Stimulated activated CD4-positive, alpha-beta T cell treated with anti-CD3 and anti-CD28 coated beads, Interleukin-15, amount 100 ng/mL, for 24 hours (primary cell): ENCODE measurements around the gene USP24.
"Not testable (repeated sequence)": the region's sequence is repeated elsewhere in the genome, so short reads cannot be mapped to it uniquely, and the experiment has no call there.

Source experiments
- DNase-seq: peaks from one replicate; pipeline ENCODE4 v3.0.0-alpha.2; 2020

Gene USP24

DNA sequence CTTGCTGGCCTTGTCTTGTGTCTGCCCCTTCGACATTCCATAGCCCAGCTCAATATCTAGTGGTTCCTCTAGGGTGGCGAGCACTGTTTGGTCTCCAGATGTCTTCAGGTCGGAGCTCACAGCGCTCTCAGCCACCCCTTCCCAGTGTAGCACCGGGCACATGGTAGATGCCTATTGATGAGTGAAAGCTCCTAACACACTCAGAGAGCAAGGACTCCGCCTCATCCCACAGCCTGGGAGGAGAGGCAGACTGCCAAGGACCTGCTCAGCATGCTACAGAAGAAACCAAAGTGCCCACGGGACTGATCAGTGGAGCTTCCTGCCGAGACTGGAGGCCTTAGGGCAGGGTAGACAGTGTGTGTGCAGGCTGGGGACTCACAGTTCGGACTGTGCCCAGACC is 164.9 kb downstream of the USP24 start:
- DNase-seq, result no peak

DNA sequence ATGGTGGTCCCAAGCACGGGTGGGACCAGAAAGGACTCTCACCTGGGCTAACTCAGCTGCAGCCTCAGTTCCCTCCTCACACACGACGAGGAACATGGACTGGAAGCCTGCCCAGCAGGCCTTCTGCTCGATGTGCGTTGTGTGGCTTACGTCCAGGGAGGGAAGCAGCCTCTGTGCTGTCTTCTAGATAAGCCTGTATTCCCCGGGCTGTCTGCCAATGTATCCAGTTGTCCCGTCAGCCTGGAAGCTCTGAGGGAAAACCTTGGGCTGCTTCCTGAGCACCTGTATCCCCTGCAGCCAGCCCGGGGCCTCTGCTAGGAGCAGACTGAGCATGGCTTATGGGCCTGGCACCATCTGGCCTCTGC is 165.3 kb downstream of the USP24 start:
- no peak for DNase-seq

DNA sequence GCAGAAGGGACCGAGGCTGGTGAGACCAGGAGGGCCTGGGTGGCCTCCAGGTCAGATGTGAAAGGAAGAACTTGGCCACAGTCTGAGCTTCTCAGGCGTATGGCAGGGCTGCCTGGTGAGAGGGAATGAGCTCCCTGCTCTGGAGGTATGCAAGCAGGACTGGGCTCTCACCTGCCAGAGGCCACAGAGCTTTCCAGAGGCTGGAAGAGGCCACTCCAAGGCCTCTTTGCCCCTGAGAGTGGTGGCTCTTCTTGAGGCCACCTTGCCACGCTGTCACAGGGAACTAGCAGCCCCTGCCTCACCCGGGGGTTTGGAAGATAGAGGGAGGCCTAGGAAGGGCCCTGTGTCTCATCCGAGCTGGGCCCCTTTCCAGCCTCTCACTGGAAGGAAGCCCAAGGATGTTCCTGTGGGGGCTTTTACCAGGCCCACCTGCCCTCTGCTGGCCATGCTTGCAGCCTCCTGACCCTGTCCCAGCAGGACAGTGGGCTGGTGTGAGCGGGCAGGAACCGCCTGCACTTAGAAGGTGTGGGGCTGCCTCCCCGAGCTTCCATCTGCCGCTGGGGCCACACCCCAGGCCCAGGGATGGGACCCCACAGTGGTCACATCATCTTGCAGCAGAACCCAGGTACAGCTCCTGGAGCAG is 165.8 kb downstream of the USP24 start:
- DNase-seq, result no peak

DNA sequence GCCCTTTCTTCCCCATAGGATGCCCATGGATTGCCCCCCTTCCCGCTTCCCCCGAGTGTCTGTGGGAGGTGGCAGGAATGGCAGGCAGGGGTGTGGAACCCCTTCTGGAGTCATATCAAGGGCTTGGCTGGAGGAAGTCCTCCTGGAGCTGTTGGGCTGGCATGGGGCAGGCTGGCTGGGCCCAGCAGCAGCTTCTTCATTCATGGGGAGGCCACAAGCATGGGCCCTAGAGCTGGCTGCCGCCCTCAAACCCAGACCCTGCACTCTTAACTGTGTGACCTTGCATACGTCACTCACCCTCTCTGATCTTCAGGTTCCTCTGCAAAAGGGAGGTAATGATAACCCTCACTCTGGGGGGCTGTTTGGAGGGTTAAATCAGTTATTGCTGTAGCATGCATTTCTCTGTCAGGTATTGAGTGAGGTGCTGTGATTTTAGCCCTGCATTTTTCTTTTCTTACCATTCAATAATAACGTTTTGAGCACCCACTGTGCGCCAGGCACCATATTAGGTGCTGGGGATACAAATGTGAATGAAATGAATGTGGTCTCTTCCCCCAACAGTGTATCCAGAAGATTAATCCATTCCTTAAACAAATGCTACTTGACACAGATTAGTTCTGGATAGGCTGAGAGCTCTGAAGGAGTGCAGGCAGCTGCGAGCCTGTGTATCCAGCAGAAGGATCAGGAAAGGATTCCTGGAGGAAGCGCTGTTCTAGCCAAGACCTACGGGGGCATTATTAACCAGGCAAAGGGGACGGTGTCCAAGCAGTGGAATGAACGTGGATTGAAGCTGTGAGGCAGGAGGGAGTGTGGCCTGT is 166.5 kb downstream of the USP24 start:
- DNase-seq, result no peak

DNA sequence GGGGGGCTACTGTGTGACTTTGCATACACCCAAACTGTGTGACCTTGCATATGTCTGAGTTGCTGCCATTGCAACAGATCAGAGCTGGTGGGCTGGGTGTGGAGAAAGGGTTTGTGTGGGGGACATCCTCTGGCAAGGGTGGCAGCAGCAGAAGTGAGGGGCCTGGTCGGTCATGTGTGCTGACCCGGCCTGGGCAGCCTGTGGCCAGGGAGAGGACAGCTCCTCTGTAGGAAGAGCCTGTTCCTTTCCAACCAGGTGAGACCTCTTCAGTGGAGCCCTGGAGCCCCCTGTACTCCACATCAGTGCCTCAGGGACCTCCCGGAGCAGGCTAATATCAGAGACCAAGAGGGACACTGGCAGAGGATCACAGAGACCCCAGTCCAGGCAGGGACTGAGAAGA is 167.6 kb downstream of the USP24 start:
- no peak for DNase-seq

DNA sequence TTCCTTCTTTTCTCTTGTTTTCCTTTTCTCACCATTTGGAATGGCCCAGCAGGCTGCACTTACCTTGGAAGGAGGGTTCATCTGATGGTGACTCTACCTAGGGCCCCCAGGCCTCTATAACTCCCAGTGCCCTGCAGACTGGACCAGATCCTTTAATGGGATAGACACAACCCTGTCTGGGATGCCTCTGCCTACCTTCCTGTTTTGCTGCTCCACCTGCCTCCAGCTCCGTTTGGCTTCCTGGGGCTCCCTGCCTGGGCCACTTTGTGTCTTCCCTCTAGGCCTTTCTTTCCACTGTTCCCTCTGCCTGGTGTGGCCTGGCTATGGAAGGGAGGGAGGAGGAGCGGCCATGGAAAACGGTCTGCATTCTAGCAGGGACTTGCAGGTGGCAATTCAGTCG is 168.3 kb downstream of the USP24 start:
- no peak for DNase-seq

DNA sequence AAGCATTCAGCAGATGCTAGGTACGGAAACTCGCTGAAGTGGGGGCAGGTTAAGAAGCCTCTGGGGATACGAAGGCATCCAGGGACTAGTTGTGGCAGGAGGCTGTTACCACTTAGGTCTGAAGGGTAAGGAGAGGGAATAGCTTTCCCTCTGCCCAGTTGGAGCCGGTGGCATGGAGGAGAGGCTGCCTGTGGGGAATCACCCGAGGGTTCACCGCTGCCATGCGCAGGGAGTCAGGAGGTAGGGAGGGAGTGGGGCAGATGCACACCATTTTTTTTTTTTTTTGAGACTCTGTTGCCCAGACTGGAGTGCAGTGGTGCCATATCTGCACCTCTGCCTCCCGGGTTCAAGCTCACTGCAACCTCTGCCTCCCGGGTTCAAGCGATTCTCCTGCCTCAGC is 169.7 kb downstream of the USP24 start:
- DNase-seq, result no peak

DNA sequence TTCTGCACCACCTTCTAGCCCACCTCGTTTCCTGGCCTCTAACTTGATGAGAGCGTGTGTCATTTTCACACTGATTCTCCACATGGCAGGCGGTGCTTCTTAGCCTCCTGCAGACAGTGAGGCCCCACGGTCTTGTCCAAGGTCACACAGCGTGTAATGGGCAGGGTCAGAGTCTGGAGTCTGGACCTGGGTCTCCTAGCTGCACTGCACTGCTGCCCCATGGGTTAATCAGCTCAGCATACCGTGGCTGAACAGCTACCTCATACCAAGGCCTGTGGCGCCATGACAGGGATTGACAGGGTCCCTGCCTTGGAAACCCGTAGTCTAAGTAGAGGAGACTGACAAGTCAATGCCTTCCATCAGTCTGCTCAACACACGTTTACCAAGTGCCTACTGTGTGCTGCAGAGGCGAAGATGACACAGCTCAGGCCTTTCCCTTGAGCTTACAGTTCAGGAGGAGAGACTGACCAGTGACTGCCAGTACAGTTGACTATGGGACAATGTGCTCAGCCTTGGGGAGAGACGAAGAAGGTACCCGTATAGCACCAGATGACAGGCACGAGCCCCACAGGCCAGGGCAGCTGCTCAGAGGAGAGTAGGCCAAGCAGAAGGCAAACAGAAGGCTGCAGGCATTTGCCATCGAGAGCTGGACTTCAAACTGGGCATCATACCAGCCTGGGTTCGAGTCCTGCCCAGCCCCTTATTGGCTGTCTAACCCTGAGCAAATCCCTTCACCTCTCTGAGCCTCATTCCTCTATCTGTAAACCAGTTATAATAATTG is 170.4 kb downstream of the USP24 start:
- DNase-seq, result no peak

DNA sequence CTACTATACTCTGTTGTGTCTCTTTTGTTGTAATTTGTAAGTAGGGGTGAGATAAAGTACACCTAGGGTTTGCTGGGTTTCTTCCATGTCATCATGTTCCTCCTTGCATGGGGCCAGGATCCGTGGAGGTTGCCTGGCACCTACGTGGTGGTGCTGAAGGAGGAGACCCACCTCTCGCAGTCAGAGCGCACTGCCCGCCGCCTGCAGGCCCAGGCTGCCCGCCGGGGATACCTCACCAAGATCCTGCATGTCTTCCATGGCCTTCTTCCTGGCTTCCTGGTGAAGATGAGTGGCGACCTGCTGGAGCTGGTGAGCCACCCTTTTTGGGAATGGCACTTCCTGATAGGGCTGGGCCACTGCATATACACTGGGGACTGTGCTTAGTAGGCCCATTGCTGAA is 171.4 kb downstream of the USP24 start:
- no peak for DNase-seq

DNA sequence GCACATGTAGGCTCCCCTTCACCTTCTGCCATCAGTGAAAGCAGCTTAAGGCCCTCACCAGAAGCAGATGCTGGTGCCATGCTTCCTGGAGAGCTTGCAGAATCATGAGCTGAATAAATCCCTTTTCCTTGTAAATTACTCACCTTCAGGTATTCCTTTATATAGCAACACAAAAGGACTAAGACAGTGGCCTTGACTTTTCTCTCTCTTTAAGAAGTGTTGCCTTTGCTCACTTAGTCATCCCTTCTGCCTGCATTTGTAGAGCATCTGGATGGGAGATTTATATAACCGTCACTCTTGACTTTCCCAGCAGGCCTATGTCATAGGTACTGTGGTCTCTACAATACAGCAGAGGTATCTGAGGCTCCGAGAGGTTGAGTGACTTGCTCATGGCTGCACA is 172.2 kb downstream of the USP24 start:
- no peak for DNase-seq

DNA sequence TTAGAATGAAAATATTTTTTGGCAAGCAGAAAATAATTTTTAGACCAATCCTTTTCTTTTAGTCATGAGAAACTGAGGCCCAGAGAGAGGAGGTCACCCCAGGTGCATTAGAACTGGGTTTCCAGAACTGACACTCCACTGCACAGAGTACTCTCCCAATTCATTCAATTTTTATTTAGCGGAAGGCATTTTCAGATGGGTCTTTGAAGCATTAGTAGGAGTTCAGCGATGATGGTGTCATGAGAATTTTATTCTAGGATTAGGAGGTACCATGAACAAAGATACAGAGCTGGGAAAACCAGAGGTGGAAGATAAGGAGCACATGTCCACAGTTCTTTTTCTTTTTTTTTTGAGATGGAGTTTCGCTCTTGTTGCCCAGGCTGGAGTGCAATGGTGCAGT is 173.6 kb downstream of the USP24 start:
- DNase-seq, result no peak

DNA sequence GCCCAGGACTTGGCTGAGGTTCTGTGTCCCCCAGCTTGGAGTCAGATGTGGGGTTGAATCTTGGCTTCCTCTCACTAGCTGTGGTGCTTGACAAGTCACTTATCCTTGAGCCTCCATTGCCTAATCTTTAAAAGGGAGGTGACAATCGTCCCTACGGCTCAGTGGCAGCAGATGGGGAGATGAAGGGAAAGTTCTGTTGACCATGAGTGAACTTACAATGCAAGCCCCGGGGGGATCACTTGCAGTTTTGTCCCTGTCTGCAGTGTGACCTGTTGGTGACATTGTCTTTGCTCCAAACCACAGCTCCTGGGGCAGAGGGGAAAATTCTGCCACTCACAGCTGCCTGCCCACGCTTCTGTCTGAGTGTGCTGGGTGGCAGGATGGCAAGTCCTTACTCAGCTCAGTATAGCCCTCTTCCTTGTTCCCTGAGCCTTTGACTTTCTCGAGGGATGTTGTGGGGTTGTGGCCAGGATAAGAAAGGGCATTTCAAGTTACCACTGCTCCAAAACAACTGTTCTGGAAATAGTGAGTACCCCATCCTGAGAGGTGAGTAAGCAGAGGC is 174.2 kb downstream of the USP24 start:
- no peak for DNase-seq

DNA sequence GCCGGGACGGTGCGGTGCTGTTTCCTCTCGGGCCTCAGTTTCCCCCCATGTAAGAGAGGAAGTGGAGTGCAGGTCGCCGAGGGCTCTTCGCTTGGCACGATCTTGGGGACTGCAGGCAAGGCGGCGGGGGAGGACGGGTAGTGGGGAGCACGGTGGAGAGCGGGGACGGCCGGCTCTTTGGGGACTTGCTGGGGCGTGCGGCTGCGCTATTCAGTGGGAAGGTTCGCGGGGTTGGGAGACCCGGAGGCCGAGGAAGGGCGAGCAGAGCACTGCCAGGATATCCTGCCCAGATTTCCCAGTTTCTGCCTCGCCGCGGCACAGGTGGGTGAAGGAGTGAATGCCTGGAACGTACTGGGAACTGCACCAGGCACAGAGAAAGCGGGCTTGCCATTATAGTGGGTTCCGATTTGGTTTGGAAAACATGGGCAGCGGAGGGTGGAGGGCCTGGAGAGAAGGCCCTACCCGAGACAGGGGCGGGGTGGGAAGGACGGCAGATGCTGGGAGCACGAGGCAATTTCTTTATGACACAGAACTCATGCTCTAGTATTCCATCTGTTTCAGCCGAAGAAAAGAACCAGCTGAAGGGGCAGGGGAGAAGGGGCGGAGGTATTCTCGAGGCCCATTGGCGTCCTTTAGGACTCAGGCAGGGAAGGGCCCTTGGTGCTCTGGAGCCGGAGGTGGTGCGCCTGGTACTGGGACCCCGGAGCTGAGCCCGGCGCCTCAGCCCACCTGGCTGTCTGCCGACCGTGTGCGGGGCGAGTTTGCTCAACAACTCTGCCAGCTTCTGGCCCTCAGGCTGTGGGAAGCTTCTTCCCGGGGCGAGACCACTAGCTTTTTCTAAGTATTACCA is 174.9 kb downstream of the USP24 start:
- DNase-seq, result no peak

DNA sequence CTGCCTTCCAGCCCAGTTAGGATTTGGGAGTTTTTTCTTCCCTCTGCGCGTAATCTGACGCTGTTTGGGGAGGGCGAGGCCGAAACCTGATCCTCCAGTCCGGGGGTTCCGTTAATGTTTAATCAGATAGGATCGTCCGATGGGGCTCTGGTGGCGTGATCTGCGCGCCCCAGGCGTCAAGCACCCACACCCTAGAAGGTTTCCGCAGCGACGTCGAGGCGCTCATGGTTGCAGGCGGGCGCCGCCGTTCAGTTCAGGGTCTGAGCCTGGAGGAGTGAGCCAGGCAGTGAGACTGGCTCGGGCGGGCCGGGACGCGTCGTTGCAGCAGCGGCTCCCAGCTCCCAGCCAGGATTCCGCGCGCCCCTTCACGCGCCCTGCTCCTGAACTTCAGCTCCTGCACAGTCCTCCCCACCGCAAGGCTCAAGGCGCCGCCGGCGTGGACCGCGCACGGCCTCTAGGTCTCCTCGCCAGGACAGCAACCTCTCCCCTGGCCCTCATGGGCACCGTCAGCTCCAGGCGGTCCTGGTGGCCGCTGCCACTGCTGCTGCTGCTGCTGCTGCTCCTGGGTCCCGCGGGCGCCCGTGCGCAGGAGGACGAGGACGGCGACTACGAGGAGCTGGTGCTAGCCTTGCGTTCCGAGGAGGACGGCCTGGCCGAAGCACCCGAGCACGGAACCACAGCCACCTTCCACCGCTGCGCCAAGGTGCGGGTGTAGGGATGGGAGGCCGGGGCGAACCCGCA is 175.7 kb downstream of the USP24 start, which contains the start of gene PCSK9:
TSS of gene PCSK9 (plus strand) at position 207 of the 741 bp plus-strand sequence. CDS start at position 497, 290 bp downstream.
- no peak for DNase-seq

DNA sequence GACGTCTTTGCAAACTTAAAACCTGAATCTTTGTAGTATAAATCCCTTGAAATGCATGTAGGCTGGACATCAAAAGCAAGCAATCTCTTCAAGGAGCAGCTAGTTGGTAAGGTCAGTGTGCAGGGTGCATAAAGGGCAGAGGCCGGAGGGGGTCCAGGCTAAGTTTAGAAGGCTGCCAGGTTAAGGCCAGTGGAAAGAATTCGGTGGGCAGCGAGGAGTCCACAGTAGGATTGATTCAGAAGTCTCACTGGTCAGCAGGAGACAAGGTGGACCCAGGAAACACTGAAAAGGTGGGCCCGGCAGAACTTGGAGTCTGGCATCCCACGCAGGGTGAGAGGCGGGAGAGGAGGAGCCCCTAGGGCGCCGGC is 176.2 kb downstream of the USP24 start:
- DNase-seq, result no peak

DNA sequence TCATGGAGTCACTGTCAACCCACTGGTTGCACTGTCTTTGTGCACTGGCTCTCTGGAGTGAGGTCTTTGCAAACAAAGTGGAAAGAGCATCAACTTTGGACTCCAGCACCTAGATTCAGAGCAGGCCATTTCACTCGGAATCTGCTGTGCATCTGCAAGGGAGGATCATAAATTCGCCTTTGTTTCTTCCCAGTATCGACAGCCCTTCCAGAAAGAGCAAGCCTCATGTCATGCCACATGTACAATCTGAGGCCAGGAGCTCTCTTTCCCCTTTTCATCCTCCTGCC is 176.7 kb downstream of the USP24 start:
- no peak for DNase-seq

DNA sequence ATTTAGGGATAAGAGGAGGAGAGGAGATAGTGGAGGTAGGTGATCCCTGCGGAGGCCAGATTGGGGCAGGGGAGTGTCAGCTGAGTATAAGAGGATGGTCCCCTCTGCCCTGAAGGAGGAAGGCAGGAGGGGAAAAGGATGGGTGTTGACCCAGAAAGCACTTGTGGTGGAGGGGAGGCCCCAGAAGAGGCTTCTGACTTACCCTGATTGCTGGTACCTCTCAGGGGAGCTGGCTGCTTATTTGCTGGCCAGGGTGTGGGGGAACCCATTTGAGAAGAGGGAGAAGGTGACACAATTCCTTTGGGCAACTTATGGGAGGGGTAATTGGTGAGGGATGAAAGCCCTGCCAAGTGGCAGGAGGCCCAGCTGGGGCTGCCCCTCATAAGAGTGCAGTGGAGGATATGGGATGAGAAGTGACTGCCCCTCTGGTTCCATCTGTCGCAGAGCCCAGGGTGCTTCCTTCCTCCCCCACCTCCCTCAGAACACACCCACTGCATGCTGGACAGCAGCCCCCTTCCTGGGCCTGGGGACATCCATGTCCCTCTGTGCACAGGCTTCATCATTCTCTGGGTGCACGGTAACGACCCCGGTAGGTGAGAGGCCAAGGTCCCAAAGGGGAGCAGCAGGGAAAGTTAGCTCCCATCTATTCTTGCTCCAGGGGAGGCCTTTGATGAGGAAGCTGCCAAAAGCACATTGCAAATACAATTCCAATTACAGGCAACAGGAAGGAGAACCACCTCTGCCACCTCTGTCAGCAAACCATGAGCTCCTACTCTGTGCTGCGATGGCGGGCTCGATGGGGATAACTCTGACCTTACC is 177.2 kb downstream of the USP24 start:
- no peak for DNase-seq

DNA sequence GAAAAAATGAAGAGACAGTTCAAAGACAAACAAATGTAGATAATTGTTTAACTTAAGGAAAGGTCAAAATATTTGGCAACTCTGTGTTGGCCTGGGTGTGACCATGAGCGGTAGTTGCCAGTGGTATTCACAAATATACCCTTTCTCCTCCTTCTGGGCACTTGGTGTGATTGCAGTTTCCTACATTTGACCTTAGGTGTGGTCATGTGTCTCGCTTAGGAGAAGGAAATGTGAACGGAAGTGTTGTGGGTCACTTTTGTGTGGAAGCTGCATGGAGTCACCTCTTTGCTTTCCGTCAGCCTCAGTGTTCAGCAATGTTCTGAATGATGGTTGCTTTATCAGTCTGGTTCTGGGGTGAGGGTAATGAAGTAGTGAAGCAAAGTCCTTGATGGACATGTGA is 179.3 kb downstream of the USP24 start:
- no peak for DNase-seq

DNA sequence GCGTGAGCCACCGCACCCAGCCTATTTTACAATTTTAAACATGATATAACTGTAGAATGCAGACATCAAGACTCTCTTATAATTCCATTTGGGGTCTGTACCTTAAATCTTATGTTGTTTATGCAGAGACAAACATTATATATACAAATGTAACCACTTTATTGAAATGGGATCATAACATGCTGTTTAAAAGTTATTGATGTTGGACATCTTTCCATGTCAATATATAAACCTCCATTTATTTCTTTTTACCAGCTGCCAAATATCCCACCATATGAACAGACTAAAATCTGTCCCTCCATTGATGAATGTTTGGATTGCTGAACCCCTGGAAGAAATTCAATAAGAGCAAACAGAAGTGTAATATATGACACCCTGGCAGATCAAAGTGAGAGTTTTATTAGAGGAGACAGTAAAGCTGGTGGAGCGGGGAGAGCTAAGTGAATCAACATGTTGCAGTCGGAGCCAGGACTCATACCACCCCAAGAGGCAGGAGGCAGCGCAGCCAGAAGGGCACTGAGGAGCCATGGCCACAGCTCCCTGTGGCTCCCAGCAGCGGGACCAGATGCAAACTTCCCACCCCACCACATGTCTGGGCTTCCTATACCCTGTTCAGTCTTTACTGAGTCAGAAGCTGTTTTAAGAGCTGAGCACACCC is 180.6 kb downstream of the USP24 start:
- DNase-seq, result no peak

DNA sequence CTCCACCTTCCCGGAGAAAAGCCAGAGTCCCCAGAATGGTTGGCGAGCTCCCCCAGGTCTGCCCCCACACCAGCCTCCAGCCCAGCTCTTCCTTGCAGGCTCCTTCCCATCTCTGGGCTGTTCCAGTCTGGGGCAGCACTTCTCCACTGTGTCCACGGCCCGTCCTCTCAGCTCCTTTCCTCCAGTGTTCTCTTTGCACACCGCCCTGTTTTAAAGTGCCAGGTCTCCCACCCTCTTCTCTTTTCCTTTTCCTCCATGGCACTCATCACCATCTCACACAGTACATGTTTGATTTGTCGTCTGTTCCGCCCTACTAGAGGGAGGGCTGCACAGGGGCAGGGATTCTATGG is 181.9 kb downstream of the USP24 start:
- DNase-seq, result no peak

DNA sequence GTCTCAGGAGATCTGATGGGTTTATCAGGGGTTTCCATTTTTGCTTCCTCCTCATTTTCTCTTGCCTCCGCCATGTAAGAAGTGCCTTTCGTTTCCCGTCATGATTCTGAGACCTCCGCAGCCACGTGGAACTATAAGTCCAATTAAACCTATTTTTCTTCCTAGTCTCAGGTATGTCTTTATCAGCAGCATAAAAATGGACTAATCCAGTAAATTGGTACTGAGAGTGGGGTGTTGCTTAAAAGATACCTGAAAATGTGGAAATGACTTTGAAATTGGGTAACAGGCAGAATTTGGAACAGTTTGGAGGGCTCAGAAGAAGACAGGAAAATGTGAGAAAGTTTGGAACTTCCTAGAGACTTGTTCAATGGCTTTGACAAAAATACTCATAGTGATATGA is 184.1 kb downstream of the USP24 start:
- DNase-seq, result not testable (repeated sequence)
